Liver (tissue), 3 donors: ENCODE results near the gene KXD1.

Experiments used
- EGR1 ChIP-seq, 2 donors: IDR thresholded peaks; 2 replicates each; pipeline ENCODE4 v1.6.1; 2016 to 2018; ENCODE audit warnings: antibody characterized with exemption in 2 of 2, low read depth in 2 of 2
- FOXA1 ChIP-seq: IDR thresholded peaks from 2 replicates; pipeline ENCODE4 v1.6.1; 2016; ENCODE audit warnings: antibody characterized with exemption
- HNF4A ChIP-seq, 2 donors: conservative IDR thresholded peaks; 2 replicates each; pipeline ENCODE4 v1.6.1; 2016; ENCODE audit warnings: antibody characterized with exemption in 2 of 2, mild to moderate bottlenecking in 2 of 2
- JUND ChIP-seq, 2 donors: IDR thresholded peaks; 2 replicates each; pipeline ENCODE4 v1.6.1; 2016; ENCODE audit warnings: antibody characterized with exemption in 2 of 2
- RAD21 ChIP-seq, 2 donors: IDR thresholded peaks; 2 replicates each; pipeline ENCODE4 v1.6.1; 2016; ENCODE audit warnings: antibody characterized with exemption in 2 of 2, mild to moderate bottlenecking in 2 of 2
- RXRA ChIP-seq, 2 donors: IDR thresholded peaks; 2 replicates each; pipeline ENCODE4 v1.6.1; 2017 to 2018; ENCODE audit warnings: antibody characterized with exemption in 2 of 2, mild to moderate bottlenecking in 1 of 2
- TAF1 ChIP-seq: conservative IDR thresholded peaks from 2 replicates; pipeline ENCODE4 v1.6.1; 2016; ENCODE audit warnings: antibody characterized with exemption, mild to moderate bottlenecking
- YY1 ChIP-seq: IDR thresholded peaks from 2 replicates; pipeline ENCODE4 v1.6.1; 2016; ENCODE audit warnings: antibody characterized with exemption, mild to moderate bottlenecking
- TF ChIP-seq, protein P1 (sequence below): IDR thresholded peaks from 2 replicates; pipeline ENCODE4 v1.6.1; 2016; ENCODE audit warnings: antibody characterized with exemption
- TF ChIP-seq, protein P2 (sequence below): fragments of 150-350 bp; IDR thresholded peaks from 2 replicates; pipeline ENCODE4 v1.5.1; 2017; ENCODE audit warnings: improper control_type of control experiment, low read depth, low read length; ENCODE audit not compliant: missing input control
- TF ChIP-seq, protein P3 (sequence below): IDR thresholded peaks from 2 replicates; pipeline ENCODE4 v1.6.1; 2016; ENCODE audit warnings: antibody characterized with exemption, mild to moderate bottlenecking
- donor health status: healthy.
- donor health status: healthy.

DNA sequence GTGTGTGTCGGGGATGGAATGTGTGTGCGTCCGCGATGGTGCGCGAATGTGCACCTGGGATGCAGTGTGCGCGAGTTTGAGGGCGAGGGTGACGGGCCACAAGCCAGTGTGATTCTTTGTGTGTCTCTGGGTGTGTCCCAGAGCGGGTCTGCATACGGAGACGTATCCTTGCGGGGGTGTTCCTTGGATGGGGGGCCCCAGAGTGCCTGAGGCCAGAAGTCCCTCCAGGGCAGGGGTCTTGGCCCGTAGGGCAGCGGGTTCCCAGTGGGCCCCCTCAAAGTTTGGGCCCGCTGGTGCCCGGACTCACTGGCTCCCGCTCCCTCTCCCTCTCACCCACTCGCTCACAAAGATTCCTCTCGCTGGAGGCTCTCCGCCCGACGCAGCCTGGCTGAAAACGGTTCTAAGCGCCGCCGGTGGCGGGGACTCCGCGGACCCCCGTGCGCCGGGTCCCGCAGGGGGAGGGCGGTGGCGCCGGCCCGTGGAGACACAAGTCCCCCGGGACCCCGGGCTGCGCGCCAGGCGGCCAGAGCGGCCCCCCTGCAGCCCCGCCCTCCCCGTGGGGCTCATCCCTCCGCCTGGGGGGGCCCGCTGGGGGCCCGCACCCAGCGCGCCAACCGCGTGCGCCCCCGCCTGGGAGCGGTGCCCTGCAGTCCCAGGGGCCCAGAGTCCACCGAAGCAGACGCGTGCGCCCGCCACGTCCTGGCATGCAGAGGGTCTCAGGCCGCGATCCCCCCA lies 48.0 kb downstream of the KXD1 start:
- TF ChIP-seq FOXA1 (no peak), RXRA (IDR thresholded peaks at IDR 0.05) (no peak), EGR1 (IDR thresholded peaks at IDR 0.05; ENCODE audit: low read depth in 2 of 2) (no peak), HNF4A (conservative IDR thresholded peaks at IDR 0.05) (no peak), TAF1 (no peak), YY1 (no peak), JUND (IDR thresholded peaks at IDR 0.05) (no peak), RAD21 (IDR thresholded peaks at IDR 0.05) (no peak)
- TF ChIP-seq, protein P1, sequence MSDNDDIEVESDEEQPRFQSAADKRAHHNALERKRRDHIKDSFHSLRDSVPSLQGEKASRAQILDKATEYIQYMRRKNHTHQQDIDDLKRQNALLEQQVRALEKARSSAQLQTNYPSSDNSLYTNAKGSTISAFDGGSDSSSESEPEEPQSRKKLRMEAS: no peak
- TF ChIP-seq, protein P2, sequence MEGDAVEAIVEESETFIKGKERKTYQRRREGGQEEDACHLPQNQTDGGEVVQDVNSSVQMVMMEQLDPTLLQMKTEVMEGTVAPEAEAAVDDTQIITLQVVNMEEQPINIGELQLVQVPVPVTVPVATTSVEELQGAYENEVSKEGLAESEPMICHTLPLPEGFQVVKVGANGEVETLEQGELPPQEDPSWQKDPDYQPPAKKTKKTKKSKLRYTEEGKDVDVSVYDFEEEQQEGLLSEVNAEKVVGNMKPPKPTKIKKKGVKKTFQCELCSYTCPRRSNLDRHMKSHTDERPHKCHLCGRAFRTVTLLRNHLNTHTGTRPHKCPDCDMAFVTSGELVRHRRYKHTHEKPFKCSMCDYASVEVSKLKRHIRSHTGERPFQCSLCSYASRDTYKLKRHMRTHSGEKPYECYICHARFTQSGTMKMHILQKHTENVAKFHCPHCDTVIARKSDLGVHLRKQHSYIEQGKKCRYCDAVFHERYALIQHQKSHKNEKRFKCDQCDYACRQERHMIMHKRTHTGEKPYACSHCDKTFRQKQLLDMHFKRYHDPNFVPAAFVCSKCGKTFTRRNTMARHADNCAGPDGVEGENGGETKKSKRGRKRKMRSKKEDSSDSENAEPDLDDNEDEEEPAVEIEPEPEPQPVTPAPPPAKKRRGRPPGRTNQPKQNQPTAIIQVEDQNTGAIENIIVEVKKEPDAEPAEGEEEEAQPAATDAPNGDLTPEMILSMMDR: no peak
- TF ChIP-seq, protein P3, sequence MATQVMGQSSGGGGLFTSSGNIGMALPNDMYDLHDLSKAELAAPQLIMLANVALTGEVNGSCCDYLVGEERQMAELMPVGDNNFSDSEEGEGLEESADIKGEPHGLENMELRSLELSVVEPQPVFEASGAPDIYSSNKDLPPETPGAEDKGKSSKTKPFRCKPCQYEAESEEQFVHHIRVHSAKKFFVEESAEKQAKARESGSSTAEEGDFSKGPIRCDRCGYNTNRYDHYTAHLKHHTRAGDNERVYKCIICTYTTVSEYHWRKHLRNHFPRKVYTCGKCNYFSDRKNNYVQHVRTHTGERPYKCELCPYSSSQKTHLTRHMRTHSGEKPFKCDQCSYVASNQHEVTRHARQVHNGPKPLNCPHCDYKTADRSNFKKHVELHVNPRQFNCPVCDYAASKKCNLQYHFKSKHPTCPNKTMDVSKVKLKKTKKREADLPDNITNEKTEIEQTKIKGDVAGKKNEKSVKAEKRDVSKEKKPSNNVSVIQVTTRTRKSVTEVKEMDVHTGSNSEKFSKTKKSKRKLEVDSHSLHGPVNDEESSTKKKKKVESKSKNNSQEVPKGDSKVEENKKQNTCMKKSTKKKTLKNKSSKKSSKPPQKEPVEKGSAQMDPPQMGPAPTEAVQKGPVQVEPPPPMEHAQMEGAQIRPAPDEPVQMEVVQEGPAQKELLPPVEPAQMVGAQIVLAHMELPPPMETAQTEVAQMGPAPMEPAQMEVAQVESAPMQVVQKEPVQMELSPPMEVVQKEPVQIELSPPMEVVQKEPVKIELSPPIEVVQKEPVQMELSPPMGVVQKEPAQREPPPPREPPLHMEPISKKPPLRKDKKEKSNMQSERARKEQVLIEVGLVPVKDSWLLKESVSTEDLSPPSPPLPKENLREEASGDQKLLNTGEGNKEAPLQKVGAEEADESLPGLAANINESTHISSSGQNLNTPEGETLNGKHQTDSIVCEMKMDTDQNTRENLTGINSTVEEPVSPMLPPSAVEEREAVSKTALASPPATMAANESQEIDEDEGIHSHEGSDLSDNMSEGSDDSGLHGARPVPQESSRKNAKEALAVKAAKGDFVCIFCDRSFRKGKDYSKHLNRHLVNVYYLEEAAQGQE: no peak
